Measurements from ENCODE around the gene FMO1. TPM values are rescaled to one million over a fixed set of nuclear protein-coding genes. Genes with fewer than 3 reads are reported as not detected.

FMO1 gene
- total RNA-seq, 1 experiment from 2014 or later = not detected

- Histone ChIP-seq H2AFZ (ENCODE audit: low read depth, low read length, poor library complexity, severe bottlenecking) (no peak overlapping the region), H3K27ac (ENCODE audit: low read depth, low read length) (no peak overlapping the region), H3K4me2 (ENCODE audit: low read length) (no peak overlapping the region), H3K9ac (ENCODE audit: low read length) (no peak overlapping the region), H4K20me1 (ENCODE audit: insufficient read depth) (no peaks in the 10 kb centered on the region), H3K9me3 (ENCODE audit: control insufficient read depth in 1 of 2, insufficient read depth in 1 of 2, low read depth in 1 of 2, low read length in 2 of 2) (no peaks in the 10 kb centered on the region), H3K4me1 (ENCODE audit: control insufficient read depth in 1 of 2, insufficient read depth in 2 of 2, low read length in 2 of 2) (no peaks in the 10 kb centered on the region), H3K36me3 (ENCODE audit: control insufficient read depth in 1 of 2, insufficient read depth in 2 of 2, low read length in 2 of 2) (no peaks in the 10 kb centered on the region), H3K4me3 (replicated peaks in 1 of 2; ENCODE audit: low read depth in 1 of 2, low read length in 2 of 2) (no peak overlapping the region), H3K27me3 (ENCODE audit: insufficient read depth, low read length) (no peaks in the 10 kb centered on the region), H3K9me2 (ENCODE audit: insufficient read depth) (no peaks in the 10 kb centered on the region), H3K79me2 (ENCODE audit: insufficient read depth, low read length) (no peaks in the 10 kb centered on the region)
- POLR2A ChIA-PET = no interaction called here
- DNase-seq (ENCODE audit: low read depth, low spot score) (no peak), ATAC-seq (no peak)
- intact Hi-C loops (cut with micrococcal nuclease) = no loop called here
- RAD21 ChIA-PET (ENCODE audit: low non-redundant PET in 1 of 2, low total read pairs in 2 of 2, uncharacterized antibody in 2 of 2, unreplicated experiment in 2 of 2) = no interaction called here
- TF ChIP-seq SP1 (IDR thresholded peaks at IDR 0.05; ENCODE audit: low read depth) = no peak
- CTCF ChIA-PET = no interaction called here
- no TSS peak for BruUV-seq (replicated peaks)
Observed at GRCh38 chr1:171329251-171329650, 81.0 kb downstream of the FMO1 start.

- Histone ChIP-seq H3K4me3 (replicated peaks in 1 of 2; ENCODE audit: low read depth in 1 of 2, low read length in 2 of 2) (no peak overlapping the region), H3K9me3 (ENCODE audit: control insufficient read depth in 1 of 2, insufficient read depth in 1 of 2, low read depth in 1 of 2, low read length in 2 of 2) (no peaks in the 10 kb centered on the region), H3K36me3 (ENCODE audit: control insufficient read depth in 1 of 2, insufficient read depth in 2 of 2, low read length in 2 of 2) (no peaks in the 10 kb centered on the region), H3K27ac (ENCODE audit: low read depth, low read length) (no peak overlapping the region), H3K4me1 (ENCODE audit: control insufficient read depth in 1 of 2, insufficient read depth in 2 of 2, low read length in 2 of 2) (no peaks in the 10 kb centered on the region), H4K20me1 (ENCODE audit: insufficient read depth) (no peaks in the 10 kb centered on the region), H3K27me3 (ENCODE audit: insufficient read depth, low read length) (no peaks in the 10 kb centered on the region), H3K79me2 (ENCODE audit: insufficient read depth, low read length) (no peaks in the 10 kb centered on the region), H3K9me2 (ENCODE audit: insufficient read depth) (no peaks in the 10 kb centered on the region), H3K9ac (ENCODE audit: low read length) (no peak overlapping the region), H3K4me2 (ENCODE audit: low read length) (no peak overlapping the region), H2AFZ (ENCODE audit: low read depth, low read length, poor library complexity, severe bottlenecking) (no peak overlapping the region)
- no TSS peak for BruUV-seq (replicated peaks)
- RAD21 ChIA-PET (ENCODE audit: low non-redundant PET in 1 of 2, low total read pairs in 2 of 2, uncharacterized antibody in 2 of 2, unreplicated experiment in 2 of 2) = no interaction called here
- CTCF ChIA-PET = interaction anchor here (1.4 kb wide), 1 partner anchor 20 kb away, joined by 4 read pairs; the partner anchor contains the start of gene FMO4
- intact Hi-C loops (cut with micrococcal nuclease) = no loop called here
- DNase-seq (ENCODE audit: low read depth, low spot score) = no peak
- TF ChIP-seq TCF7L2 (IDR thresholded peaks at IDR 0.05; ENCODE audit: borderline replicate concordance, extremely low read depth, insufficient read depth, insufficient read length) (no peak), CEBPB (IDR thresholded peaks at IDR 0.05; ENCODE audit: low read depth) (no peak), JUND (IDR thresholded peaks at IDR 0.05) (no peak), ZFX (IDR thresholded peaks at IDR 0.05) (no peak), ZNF274 (IDR thresholded peaks at IDR 0.05; ENCODE audit: low read depth, low read length) (no peak), POLR2A (IDR thresholded peaks at IDR 0.05; ENCODE audit: borderline replicate concordance, extremely low read depth, insufficient read depth, insufficient read length) (no peak), YY1 (IDR thresholded peaks at IDR 0.05; ENCODE audit: extremely low read depth, insufficient replicate concordance, low read depth, low read length) (no peak), POLR2AphosphoS5 (IDR thresholded peaks at IDR 0.05; ENCODE audit: low read depth, low read length) (no peak), SP1 (IDR thresholded peaks at IDR 0.05; ENCODE audit: low read depth) (no peak), RAD21 (IDR thresholded peaks at IDR 0.05; ENCODE audit: low read depth) (no peak), ATF3 (IDR thresholded peaks at IDR 0.05) (no peak), SRF (IDR thresholded peaks at IDR 0.05; ENCODE audit: low read depth) (no peak), ELF1 (IDR thresholded peaks at IDR 0.05; ENCODE audit: borderline replicate concordance, low read depth) (no peak), ZBTB33 (IDR thresholded peaks at IDR 0.05; ENCODE audit: extremely low read depth, insufficient replicate concordance, low read length) (no peak), EZH2phosphoT487 (IDR thresholded peaks at IDR 0.05; ENCODE audit: borderline replicate concordance) (no peak)
- ATAC-seq = no peak
- POLR2A ChIA-PET = no interaction called here
Observed at GRCh38 chr1:171334024-171334640, 85.8 kb downstream of the FMO1 start.

Data from HCT116 (cell line).